DMS53 treated with DMSO at 0.1 percent for 48 hours (cell line): ENCODE results near the gene AMBN.
"Not testable (repeated sequence)": the region's sequence is repeated elsewhere in the genome, so short reads cannot be mapped to it uniquely, and the experiment has no call there.

Experiments used
- DNase-seq: peaks from one replicate; lab custom pipeline; 2025; ENCODE audit not compliant: unreplicated experiment; lab: John Stamatoyannopoulos, UW

The AMBN gene

GRCh38 chr4:70607334-70607853 lies 15.3 kb downstream of the AMBN start:
- no peak for DNase-seq

GRCh38 chr4:70608324-70608723 lies 16.3 kb downstream of the AMBN start:
- DNase-seq = no peak

GRCh38 chr4:70613306-70614183 lies 21.5 kb downstream of the AMBN start:
- no peak for DNase-seq

- no peak for DNase-seq
Measured at GRCh38 chr4:70614184-70614555, 22.1 kb downstream of the AMBN start.

- DNase-seq = no peak
Measured at GRCh38 chr4:70619288-70619687, 27.2 kb downstream of the AMBN start.

GRCh38 chr4:70619778-70620177 lies 27.7 kb downstream of the AMBN start:
- DNase-seq = no peak

GRCh38 chr4:70623323-70623722 lies 31.3 kb downstream of the AMBN start:
- DNase-seq = no peak

- no peak for DNase-seq
Measured at GRCh38 chr4:70624226-70624793, 32.3 kb downstream of the AMBN start.

- no peak for DNase-seq
Measured at GRCh38 chr4:70627620-70628019, 35.6 kb downstream of the AMBN start.

- no peak for DNase-seq
Measured at GRCh38 chr4:70628444-70628843, 36.4 kb downstream of the AMBN start, which contains the start of gene ENAM. TSS of gene ENAM (plus strand) at chr4:70628744. CDS start at chr4:70629501, 757 bp downstream.

- no peak for DNase-seq
Measured at GRCh38 chr4:70629469-70630090, 37.5 kb downstream of the AMBN start.

- no peak for DNase-seq
Measured at GRCh38 chr4:70630162-70630561, 38.1 kb downstream of the AMBN start.

GRCh38 chr4:70632028-70632427 lies 40.0 kb downstream of the AMBN start:
- DNase-seq = no peak

GRCh38 chr4:70634482-70634881 lies 42.4 kb downstream of the AMBN start:
- no peak for DNase-seq

GRCh38 chr4:70637239-70637913 lies 45.3 kb downstream of the AMBN start:
- DNase-seq = peak; percentile 38

- DNase-seq = no peak
Measured at GRCh38 chr4:70640192-70640591, 48.1 kb downstream of the AMBN start.

GRCh38 chr4:70650741-70651140 lies 58.7 kb downstream of the AMBN start:
- not testable (repeated sequence) for DNase-seq

GRCh38 chr4:70651864-70652506 lies 59.9 kb downstream of the AMBN start:
- DNase-seq = peak; percentile 22

- no peak for DNase-seq
Measured at GRCh38 chr4:70654605-70655011, 62.6 kb downstream of the AMBN start.
